HL-60 (cell line): ENCODE measurements around the gene TLR5.

ENCODE experiments used
- DNase-seq, 2 experiments: peaks; one replicate each; pipeline ENCODE4 v3.0.0-alpha.2; 2010 to 2020; ENCODE audit warnings: low read depth in 1 of 2, low spot score in 1 of 2
- H3K27ac ChIP-seq: fragments of 250-450 bp; sonication (Bioruptor Pico); replicated peaks from 2 replicates; pipeline ENCODE4 v1.5.1; 2020; ENCODE audit warnings: mild to moderate bottlenecking, moderate library complexity
- H3K27me3 ChIP-seq: fragments of 250-450 bp; sonication (Bioruptor Pico); 2 replicates; pipeline ENCODE4 v1.5.1; 2021; ENCODE audit warnings: mild to moderate bottlenecking, moderate library complexity; ENCODE audit not compliant: insufficient read depth, poor library complexity, severe bottlenecking
- H3K4me3 ChIP-seq: replicated peaks from 2 replicates; pipeline ENCODE4 v1.5.1; 2011; ENCODE audit warnings: mild to moderate bottlenecking, control low read depth, low read length; ENCODE audit not compliant: insufficient read depth
- GABPA ChIP-seq: IDR thresholded peaks from 2 replicates; pipeline ENCODE4 v1.6.1; 2012; ENCODE audit warnings: low read depth
- POLR2AphosphoS5 ChIP-seq: IDR thresholded peaks from 2 replicates; pipeline ENCODE4 v1.6.1; 2012; ENCODE audit warnings: low read depth
- SPI1 ChIP-seq: IDR thresholded peaks from 2 replicates; pipeline ENCODE4 v1.6.1; 2012; ENCODE audit warnings: low read depth, mild to moderate bottlenecking, borderline replicate concordance
- TF ChIP-seq, protein P1 (sequence below): IDR thresholded peaks from 2 replicates; pipeline ENCODE4 v1.6.1; 2012; ENCODE audit warnings: low read depth; ENCODE audit not compliant: insufficient replicate concordance
- TF ChIP-seq, protein P2 (sequence below): IDR thresholded peaks from one replicate; pipeline ENCODE4 v1.5.1; 2011; ENCODE audit warnings: low read length, control low read depth, inconsistent platforms; ENCODE audit not compliant: insufficient read depth

TLR5 gene

GRCh38 chr1:223068900-223069665 is 74.0 kb downstream of the TLR5 start:
- TF ChIP-seq, protein P1, sequence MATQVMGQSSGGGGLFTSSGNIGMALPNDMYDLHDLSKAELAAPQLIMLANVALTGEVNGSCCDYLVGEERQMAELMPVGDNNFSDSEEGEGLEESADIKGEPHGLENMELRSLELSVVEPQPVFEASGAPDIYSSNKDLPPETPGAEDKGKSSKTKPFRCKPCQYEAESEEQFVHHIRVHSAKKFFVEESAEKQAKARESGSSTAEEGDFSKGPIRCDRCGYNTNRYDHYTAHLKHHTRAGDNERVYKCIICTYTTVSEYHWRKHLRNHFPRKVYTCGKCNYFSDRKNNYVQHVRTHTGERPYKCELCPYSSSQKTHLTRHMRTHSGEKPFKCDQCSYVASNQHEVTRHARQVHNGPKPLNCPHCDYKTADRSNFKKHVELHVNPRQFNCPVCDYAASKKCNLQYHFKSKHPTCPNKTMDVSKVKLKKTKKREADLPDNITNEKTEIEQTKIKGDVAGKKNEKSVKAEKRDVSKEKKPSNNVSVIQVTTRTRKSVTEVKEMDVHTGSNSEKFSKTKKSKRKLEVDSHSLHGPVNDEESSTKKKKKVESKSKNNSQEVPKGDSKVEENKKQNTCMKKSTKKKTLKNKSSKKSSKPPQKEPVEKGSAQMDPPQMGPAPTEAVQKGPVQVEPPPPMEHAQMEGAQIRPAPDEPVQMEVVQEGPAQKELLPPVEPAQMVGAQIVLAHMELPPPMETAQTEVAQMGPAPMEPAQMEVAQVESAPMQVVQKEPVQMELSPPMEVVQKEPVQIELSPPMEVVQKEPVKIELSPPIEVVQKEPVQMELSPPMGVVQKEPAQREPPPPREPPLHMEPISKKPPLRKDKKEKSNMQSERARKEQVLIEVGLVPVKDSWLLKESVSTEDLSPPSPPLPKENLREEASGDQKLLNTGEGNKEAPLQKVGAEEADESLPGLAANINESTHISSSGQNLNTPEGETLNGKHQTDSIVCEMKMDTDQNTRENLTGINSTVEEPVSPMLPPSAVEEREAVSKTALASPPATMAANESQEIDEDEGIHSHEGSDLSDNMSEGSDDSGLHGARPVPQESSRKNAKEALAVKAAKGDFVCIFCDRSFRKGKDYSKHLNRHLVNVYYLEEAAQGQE: no peak
- TF ChIP-seq, protein P2, sequence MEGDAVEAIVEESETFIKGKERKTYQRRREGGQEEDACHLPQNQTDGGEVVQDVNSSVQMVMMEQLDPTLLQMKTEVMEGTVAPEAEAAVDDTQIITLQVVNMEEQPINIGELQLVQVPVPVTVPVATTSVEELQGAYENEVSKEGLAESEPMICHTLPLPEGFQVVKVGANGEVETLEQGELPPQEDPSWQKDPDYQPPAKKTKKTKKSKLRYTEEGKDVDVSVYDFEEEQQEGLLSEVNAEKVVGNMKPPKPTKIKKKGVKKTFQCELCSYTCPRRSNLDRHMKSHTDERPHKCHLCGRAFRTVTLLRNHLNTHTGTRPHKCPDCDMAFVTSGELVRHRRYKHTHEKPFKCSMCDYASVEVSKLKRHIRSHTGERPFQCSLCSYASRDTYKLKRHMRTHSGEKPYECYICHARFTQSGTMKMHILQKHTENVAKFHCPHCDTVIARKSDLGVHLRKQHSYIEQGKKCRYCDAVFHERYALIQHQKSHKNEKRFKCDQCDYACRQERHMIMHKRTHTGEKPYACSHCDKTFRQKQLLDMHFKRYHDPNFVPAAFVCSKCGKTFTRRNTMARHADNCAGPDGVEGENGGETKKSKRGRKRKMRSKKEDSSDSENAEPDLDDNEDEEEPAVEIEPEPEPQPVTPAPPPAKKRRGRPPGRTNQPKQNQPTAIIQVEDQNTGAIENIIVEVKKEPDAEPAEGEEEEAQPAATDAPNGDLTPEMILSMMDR: no peak
- no peak for TF ChIP-seq GABPA
- no peak for TF ChIP-seq SPI1
- TF ChIP-seq POLR2AphosphoS5: no peak
- Histone ChIP-seq H3K4me3 (no peak overlapping the region), H3K27me3 (peaks cover 2% of the 10 kb centered on the region), H3K27ac (no peak overlapping the region)
- no peak for DNase-seq

GRCh38 chr1:223067914-223068313 is 75.1 kb downstream of the TLR5 start:
- Histone ChIP-seq H3K4me3 (no peak overlapping the region), H3K27ac (no peak overlapping the region), H3K27me3 (peaks cover 2% of the 10 kb centered on the region)
- TF ChIP-seq, protein P2: no peak
- TF ChIP-seq, protein P1: no peak
- TF ChIP-seq SPI1 (no peak), POLR2AphosphoS5 (no peak), GABPA (no peak)
- no peak for DNase-seq

- TF ChIP-seq POLR2AphosphoS5 (no peak), SPI1 (no peak), GABPA (no peak)
- TF ChIP-seq, protein P1: no peak
- TF ChIP-seq, protein P2: no peak
- Histone ChIP-seq H3K27ac (no peak overlapping the region), H3K27me3 (peaks cover 2% of the 10 kb centered on the region), H3K4me3 (no peak overlapping the region)
- DNase-seq: no peak
Observed at GRCh38 chr1:223066415-223066814, 76.6 kb downstream of the TLR5 start.
